Endometrium (tissue), 2 donors: ENCODE results near the gene ECT2.
"Not testable (repeated sequence)": the region's sequence is repeated elsewhere in the genome, so short reads cannot be mapped to it uniquely, and the experiment has no call there.

Experiments used
- FAIRE-seq: peaks from 2 replicates; lab custom pipeline; 2012; peaks lifted over from hg19 to GRCh38; lab: Jason Lieb, UNC
- donor health status: control.
- donor health status: control.

The ECT2 gene

DNA sequence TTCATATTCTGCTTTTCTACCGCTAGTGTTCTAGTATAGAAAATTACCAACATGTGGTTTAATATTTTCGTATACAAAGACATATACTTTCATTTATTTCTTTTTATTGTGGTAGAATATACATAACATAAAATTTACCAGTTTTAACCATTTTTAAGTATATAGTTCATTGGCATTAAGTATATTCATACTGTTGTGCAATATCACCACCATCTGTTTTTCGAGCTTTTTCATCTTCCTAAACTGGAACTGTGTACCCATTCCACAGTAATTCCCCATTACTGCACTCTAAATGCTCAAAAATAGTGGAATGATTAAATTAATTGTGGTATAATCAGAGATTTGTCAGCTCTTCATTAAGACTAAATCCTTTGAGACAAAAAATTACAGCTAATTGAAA, 62.9 kb downstream of the ECT2 start:
- FAIRE-seq, result no peak

DNA sequence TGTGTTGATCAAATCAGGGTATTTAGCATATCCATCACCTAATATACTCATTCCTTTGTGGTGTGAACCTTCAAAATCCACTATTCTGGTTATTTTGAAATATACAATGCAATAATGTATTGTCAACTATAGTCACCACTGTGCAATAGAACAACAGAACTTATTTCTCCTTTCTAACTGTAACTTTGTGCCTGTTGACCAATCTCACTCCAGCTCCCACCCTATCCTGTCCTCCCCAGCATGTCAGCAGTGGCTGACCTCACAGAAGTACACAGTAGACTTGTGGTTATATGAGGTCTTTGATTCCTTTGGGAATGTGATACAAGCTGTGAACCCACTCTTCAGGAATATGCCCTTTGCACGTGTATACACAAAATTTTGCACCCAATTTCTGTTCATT, 64.2 kb downstream of the ECT2 start:
- FAIRE-seq, result no peak

DNA sequence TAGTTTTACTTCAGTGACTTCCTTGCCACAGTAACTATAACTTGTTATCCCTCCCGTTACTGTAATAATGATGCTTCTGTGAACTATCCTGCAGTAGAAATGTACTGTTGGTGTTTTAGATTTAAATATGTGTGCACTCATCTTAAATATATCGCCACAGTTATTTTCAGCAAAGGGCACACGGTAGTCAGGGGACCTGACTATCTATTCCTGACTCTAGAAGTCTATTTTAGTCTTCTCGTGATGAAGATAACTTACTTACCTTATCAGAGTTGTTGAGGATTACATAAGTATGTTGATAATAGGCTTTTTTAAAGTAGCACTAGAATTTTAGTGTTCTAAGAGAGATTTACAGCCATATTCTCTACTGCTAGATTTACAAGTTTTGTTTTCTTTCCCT, 65.3 kb downstream of the ECT2 start:
- no peak for FAIRE-seq

DNA sequence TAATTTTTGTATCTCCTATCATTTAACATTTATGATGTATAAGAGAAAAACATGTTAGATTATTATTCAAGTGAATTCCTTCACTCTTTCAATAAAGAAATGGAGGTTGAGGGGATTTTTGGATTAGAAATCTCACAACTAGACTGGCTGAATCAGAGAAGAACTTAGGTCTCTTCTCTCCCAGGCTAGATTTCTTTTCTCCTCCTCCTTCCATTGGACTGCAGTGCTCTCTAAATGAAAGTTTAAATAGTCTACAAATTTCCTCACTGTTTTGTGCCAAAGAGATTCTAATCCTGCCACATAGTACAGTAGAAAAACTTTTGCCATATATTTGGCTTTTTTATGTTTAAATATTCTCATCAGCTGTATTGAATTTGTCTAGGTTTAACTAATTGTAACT, 65.8 kb downstream of the ECT2 start:
- no peak for FAIRE-seq

DNA sequence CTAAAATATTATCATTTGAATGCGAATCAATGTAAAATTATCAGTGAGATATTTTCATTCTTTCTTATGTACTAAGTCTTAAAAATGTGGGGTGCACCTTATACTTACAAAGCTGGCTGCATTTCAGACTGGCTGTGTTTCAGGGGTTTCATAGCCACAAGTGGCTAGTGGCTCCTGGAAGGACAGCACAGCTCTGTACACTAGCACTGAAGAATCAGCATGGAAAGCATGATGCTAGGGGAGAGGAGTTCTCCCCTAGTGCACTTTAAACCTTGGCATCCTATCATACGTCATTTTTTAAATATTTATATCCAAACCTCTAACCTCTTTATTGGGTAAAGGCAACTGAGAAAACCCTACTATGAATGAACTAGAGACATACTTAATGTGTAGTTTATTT, 66.4 kb downstream of the ECT2 start:
- FAIRE-seq, result no peak

DNA sequence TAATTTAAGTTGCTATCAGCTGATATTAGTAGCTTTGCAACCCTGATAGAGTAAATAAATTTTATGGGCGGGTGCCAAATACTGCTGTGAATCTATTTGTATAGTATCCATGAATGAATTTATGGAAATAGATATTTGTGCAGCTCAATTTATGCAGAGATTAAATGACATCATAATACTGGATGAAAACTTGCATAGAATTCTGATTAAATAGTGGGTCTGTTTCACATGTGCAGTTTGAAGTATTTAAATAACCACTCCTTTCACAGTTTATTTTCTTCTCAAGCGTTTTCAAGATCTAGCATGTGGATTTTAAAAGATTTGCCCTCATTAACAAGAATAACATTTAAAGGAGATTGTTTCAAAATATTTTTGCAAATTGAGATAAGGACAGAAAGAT, 70.0 kb downstream of the ECT2 start:
- peak; percentile 57 for FAIRE-seq

DNA sequence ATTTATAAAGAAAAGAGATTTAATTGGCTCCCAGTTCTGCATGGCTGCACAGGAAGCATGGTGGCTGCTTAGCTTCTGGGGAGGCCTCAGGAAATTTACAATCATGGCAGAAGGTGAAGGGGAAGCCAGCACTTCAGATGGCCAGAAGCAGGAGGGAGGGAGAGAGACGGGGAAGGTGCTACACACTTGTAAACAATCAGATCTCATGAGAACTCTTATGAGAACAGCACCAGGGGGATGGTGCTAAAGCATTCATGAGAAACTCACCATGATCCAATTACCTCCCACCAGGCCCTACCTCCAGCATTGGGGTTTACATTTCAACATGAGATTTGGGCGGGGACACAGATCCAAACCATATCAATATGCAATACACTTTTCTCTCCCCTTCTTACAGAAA, 73.7 kb downstream of the ECT2 start:
- no peak for FAIRE-seq

DNA sequence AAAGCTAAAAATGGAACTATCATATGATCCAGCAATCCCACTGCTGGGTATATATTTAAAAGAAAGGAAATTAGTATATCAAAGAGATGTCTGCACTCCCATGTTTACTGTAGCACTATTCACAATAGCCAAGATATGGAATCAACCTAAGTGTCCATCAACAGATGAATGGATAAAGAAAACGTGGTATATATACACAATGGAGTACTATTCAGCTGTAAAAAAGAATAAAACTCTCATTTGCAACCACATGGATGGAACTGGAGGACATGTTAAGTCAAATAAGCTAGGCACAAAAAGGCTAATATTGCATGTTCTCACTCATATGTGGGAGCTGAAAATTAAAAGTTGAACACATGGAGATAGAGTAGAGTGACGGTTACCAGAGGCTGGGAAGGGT, 76.7 kb downstream of the ECT2 start:
- not testable (repeated sequence) for FAIRE-seq

DNA sequence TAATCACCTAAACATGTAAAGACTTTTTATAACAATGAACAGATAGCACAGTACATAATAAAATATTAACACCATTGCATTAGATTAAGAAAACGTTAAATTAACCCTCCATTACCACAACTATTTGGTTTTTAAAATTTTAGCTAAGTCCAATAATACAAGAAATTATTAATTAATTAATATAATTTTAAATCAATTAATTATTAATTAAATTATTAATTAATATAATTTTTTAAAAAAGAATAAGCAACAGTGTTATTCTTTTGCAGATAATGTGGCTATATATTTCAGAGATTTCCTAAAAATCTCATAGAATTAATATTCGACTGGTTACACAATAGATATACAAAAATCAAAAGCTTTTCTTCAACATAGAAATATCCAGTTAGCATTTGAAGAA, 82.5 kb downstream of the ECT2 start:
- peak; percentile 79 for FAIRE-seq

DNA sequence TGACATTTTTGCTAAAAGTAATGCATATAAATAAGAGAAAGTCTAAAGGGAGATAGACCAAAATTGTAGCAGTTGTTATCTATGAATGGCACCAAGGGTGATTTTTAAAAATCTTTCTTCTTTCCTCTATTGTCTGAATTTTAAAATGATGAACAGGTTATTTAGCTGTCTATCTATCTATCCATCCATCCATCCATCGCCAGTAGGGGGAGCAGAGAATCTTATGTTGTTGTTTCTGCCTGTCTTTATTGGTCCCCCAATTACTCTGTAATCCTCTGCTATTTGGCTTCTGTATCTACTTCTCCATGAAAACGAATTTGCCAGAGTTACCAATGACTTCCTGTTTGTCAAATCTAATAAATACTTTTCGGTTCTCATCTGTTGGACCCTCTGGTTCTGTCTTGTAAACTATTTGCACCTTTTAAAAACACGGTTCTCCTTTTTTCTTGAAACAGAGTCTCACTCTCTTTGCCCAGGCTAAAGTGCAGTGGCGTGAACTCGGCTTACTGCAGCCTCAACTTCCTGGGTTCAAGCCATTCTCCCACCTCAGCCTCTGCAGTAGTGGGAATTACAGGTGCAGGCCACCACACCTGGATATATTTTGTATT, 86.0 kb downstream of the ECT2 start:
- no peak for FAIRE-seq

DNA sequence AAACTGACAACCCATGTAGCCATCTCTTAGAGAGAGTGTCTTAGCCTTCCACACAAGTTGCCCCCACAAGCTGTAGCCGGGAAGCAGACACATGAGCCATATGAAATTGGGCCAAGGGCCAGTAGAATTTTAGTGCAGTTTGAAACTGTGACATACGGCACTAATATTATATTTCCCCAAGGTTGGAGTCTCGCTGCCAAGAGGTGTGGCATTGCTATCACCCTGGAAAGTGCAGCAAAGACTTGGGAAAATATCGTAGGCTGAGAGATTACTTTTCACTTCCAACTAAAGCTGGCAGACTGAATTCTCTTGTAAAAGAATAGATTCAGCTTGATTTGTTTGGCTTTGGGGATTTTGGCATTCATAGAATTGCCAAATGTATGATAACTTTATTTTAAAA, 89.2 kb downstream of the ECT2 start:
- no peak for FAIRE-seq

DNA sequence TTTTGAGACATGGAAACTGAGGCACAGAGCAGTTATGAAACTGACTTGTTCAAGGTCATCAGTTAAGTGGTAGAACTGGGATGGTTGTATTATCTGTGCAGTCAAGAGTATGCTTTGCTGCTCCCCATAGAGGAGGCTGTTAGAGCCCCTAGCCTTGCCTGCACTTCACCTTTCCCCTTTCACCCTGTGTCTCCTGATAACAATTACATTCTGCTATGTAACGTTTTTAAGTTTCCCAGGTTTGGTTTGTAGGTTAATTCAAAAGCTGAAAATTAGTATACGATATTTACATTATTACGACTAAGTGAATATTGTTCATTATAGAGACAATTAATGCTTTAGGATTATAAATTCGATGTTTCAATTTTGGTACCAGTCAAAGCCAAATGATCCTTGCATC, 89.9 kb downstream of the ECT2 start:
- no peak for FAIRE-seq

DNA sequence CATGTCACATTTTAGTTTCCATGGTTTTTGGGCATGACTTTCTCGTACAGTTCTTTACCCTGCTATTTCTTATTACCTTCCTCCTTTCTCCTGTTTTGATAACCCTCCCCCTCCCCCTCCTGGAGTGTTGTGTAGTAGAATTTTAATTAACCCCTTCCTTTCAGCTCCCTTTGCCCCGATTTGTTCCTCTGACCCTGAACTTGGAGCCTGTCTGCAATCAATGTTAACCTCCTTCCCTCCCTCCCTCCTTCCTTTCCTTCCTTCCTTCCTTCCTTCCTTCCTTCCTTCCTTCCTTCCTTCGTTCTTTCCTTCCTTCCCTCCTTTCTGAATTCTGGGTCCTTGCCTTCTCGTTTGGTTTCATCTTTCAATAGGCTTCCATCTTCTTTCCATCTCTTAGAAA, 90.4 kb downstream of the ECT2 start:
- no peak for FAIRE-seq

DNA sequence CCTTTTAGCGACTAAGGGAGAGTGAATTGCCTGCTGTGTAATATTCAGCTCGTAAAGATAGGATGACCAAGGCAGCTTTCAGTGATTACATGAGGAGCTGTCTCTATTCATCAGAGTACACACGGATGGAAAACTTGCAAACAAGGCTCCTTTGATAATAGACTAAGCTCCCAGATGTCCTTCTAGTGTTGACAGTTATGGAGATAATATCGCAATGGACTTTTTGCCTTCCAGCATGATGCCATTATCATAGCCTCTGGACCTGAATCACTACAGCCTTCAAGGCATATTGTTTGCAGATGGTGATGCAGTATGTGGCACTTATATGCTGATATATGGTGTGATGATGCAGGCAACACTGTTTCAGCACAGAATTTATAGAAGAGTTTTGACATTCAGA, 93.9 kb downstream of the ECT2 start:
- no peak for FAIRE-seq

DNA sequence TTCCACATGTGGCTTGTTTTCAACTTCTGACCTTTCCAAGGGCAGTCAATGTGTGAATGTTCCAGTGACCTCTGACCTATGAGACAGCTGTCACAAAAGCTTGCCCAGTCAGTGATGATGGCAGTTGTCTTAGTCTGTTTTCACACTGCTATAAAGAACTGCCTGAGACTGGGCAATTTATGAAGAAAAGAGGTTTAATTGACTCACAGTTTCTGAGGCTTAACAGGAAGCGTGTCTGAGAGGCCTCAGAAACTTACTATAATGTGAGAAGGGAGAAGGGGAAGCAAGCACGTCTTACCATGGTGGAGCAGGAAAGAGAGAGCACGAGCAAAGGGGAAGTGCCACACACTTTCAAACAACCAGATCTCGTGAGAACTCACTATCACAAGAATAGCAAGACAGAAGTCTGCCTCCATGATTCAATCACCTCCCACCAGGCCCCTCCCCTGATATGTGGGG, 95.6 kb downstream of the ECT2 start:
- FAIRE-seq, result no peak

DNA sequence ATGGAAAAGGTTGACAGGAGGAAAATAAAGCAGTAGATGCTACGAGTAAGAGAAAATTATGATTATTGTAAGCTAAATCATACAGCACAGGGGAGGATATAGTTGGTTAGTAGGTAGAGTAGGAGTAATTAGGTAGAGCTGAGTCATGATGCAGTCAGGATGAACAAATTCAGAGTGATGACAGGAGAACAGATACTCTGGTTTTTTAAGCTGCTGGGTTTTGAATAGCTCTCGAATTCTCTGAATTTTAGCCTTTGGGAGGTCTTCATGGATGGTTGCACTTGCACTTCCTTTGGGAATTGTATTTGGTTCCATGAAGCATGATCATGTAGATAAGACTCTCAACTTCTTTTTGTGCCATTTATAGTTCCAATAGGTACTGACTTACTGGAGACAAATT, 96.2 kb downstream of the ECT2 start:
- no peak for FAIRE-seq

DNA sequence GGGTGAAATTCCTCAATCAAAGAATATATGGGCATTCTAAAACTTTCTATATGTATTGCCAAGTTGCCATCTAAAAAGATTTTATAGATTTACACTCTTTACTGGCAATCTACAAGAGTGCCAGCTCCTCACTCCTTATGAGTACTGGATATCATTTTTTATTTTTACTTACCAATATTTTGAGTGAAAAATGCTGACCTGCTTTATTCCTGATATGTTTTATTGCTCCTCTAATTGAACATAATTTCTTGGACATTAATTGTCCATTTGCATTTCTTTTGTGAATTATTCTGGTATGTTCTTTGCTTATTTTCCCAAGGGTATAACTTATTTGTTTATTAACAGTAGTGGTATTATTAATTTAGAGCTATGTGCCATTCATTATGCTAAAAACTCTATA, 96.8 kb downstream of the ECT2 start:
- FAIRE-seq, result no peak

DNA sequence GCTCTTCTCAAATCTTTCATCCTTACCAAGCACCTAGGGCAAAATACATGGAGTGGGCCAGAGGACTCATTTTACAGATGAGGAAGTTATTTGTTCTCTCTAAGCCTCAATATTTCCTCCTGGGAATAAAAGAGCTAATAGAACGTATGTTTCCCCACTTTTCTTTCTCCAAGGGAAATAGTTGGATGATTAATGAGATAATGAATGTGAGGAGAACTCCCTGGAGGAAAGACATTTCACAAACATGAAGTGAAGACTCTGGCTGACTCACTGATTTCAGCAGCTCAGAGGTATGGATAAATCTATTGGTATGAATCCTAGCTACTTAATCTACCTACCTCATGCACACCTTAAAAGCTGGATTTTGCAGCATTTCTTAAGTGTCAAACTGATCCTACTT, 98.4 kb downstream of the ECT2 start:
- no peak for FAIRE-seq

DNA sequence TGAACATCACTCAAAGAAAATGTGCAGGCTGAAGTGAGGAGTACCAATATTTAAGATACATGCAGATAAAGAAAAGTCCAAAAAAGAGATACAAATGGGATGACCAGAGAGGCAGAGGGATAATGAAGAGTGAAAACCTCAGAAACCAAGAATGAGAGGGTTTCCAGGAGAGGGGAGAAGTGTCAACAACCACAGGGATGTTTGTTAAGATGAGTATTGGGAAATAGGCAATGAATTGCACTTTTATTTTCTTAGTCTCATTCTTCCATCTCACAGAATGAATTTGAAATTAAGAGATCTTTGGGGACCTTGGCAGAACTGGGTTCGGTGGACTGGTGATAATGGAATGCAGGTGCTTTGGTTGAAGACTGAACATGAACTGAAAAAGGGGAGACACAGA, 102.5 kb downstream of the ECT2 start:
- no peak for FAIRE-seq

DNA sequence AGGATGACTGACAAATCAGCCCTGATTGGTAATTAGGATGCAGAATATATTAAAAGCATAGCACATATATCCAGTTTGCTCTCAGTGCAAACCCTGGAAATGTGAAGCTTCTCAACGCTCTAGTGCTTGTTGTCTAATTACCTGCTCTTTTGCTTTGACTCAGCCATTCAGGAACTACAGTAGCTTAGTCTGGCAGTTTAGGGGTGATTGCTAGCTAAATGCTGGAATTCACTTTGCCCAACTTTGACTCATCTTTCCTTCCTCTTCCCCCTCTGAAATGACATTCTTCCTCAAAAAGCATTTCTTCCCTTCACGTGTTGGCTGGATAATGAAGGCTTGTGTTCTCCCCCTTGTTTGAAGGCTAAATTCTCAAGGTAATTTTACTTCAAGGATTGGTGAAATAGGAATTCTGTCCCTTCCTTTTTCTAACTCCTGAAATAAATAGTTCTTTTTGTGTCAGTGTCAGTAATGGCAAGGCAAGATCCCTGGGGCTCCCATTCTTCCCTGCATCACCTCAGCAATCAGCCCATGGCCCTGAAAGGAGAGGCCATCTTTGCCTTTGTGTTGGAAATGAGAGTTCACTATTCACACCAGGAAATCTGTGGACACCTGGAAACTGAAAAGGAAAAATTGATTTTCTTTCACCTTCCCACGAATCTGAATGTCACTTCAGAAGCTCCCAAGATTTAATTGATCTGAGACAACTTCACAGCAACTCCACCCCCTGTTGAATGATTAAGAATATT, 103.6 kb downstream of the ECT2 start:
- no peak for FAIRE-seq

DNA sequence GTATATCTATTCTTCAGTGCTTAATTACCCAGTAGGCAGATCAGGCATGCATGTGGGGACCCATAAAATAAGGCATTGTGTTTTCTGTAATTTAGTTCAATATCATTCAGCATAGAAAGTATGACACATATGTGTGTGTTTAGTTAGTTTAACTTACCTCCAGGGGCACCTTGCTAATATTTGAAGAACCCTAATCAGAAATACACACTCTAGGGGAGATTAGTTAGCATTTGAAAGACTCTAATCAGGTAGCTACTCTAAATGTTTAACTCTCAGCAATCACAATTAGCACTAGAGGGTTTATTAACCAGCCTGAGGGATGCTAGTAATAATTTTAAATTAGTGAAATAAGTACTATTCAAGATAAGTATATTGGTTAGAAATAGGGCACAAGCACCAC, 104.5 kb downstream of the ECT2 start:
- no peak for FAIRE-seq

DNA sequence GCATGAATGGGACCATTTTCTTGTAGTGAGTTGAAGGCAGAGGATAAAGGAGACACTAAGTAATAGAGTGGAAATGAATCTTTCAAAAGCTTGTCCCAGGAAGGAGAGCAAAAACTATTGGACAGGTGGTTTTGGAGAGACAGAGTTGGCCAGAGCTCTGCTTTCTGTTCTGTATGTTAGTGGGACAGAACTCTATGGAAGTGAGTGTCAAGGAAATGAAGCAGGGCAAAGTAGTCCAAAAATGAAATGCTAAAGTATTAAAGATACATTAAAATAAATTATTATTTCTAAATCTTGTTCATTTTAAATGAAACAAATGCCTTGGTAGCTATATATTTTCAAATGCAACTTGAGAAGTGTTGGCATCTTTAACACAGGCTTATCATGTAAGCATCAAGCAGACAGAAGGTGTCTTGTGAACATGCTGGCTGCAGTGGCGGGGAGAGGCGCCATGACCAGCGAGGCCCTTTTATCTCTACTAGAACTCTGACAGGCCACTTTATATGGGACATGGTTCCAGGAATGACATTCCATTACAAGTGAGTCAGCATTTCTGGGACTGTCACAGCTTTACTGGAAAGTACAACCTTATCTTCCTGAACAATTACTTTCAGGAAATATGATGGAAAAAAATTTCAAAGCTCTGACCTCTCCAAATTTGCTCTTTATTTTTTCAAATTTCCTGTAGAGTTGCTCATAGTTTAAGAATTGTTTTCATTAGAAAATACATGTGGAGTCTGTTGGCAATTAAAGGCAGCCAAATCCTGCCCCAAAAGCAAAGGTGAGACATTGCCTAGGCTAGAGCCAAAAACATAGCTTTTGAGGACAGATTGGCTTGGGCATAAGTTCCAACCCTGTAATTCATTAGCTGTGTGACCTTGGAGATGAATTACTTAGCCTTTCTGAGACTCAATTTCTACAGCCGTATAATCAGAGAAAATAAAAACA, 106.5 kb downstream of the ECT2 start:
- FAIRE-seq, result no peak

DNA sequence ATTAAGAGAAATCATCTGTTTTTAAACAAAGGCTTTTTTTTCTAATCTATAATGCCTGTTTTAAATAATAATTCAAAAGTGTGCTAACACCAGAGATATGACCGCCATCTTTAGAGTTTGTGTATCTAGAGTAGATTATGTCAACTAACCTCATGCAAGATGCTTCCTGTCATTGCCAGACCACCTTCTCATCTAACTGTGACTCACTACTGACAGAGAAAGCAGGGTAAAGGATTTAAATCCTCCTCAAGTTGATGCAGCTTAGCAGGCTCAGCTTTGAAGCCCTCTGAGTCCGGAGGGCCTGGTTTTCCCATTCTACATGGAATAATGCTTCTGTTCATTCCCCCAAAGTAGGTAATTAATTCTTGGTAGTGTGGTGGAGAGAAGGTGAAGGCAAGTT, 108.5 kb downstream of the ECT2 start:
- FAIRE-seq, result no peak
